Peyer's patch (tissue), 4 donors: ENCODE results near the gene USP4.

ENCODE experiments used
- CTCF ChIP-seq, 6 experiments: fragments of 450-650 bp in 4 of 6; fragments of 200-600 bp in 2 of 6; sonication (generic) in 1 of 6; IDR thresholded peaks; one replicate each; pipeline ENCODE4 v1.5.1; 2017 to 2019; ENCODE audit warnings: antibody characterized with exemption in 6 of 6, mild to moderate bottlenecking in 3 of 6, moderate library complexity in 1 of 6
- POLR2A ChIP-seq, 2 donors: fragments of 450-650 bp; IDR thresholded peaks; one replicate each; pipeline ENCODE4 v1.5.1; 2017; ENCODE audit warnings: antibody characterized with exemption in 2 of 2, mild to moderate bottlenecking in 2 of 2, moderate library complexity in 2 of 2

DNA sequence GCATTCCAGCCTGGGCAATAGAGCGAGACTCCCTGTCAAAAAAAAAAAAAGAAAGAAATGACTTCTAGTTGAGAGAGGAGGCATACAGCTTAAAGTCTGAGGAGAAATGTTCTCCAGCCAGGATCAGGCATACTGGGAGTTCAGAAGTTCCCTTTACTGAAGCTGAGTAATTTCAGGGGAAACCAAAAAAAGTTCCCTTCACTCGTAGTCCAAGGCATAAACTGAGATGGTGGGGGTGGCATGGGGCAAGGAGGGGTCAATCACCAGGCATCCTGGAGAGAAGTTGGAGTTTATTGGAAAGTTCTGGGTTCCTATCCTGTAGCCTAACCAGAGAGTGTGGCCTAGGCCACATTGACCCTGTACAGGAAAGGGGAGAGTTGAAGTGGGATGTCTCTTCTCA lies 12.4 kb upstream of the USP4 start:
- TF ChIP-seq POLR2A (IDR thresholded peaks at IDR 0.05) (no peak), CTCF (IDR thresholded peaks at IDR 0.05) (no peak)
